Measurements from ENCODE around the gene UAP1.

Gene UAP1

DNA sequence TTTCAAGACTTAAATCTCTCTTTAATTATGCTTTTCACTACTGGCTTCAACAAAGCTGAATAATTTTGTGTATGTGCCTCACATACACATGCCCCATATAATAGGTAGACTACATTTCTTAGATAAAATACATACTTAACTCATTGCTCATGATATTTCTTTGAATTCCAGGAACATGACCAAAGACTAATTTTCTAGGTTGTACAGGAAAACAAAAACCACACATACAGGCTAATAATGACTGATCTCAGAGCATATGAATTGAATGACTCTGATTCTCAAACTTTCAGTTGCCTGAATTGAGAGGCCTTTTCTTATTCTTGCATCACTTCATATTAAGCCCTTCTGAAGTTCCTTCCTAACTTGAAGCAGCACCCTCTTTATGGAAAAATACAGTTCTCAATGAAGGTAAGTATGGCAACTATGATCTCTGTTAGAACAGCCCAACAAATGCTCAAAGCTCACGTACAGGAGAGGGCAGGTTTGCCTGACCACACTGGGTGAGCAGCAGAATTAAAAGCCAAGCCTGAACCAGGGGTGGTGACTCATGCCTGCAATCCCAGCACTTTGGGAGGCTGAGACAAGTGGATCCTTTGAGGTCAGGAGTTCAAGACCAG, 22.6 kb upstream of the UAP1 start:
- ChIA-PET POLR2A (no interaction called here), CTCF (no interaction called here)
- WGBS (ENCODE audit: insufficient coverage): 100% methylated on average over 1 of the region's 1 CpG
- no peak for DNase-seq
- H3K27me3 ChIP-seq (replicated peaks in 2 of 5; ENCODE audit: control insufficient read depth in 4 of 5, insufficient read depth in 5 of 5, low read length in 4 of 5): no peaks in the 10 kb centered on the region
- no peaks in the 10 kb centered on the region for H3K36me3 ChIP-seq (ENCODE audit: control insufficient read depth in 4 of 4, insufficient read depth in 4 of 4, low read length in 3 of 4)
- H3K4me3 ChIP-seq (ENCODE audit: control insufficient read depth in 1 of 7, extremely low read depth in 1 of 7, insufficient read depth in 4 of 7, low read depth in 2 of 7, low read length in 6 of 7): no peak overlapping the region
- H3K27ac ChIP-seq (ENCODE audit: insufficient read depth in 1 of 2, low read depth in 1 of 2, low read length in 2 of 2, poor library complexity in 1 of 2, severe bottlenecking in 2 of 2): no peak overlapping the region
- H3K9me3 ChIP-seq (ENCODE audit: control extremely low read depth in 1 of 5, control insufficient read depth in 4 of 5, insufficient read depth in 2 of 5, low read depth in 1 of 5, low read length in 4 of 5): peaks cover 0 to 17% (median 5%) of the 10 kb centered on the region in 5 experiments
- H3K4me1 ChIP-seq (ENCODE audit: control extremely low read depth in 1 of 4, control insufficient read depth in 4 of 4, insufficient read depth in 4 of 4, low read length in 3 of 4): no peaks in the 10 kb centered on the region

DNA sequence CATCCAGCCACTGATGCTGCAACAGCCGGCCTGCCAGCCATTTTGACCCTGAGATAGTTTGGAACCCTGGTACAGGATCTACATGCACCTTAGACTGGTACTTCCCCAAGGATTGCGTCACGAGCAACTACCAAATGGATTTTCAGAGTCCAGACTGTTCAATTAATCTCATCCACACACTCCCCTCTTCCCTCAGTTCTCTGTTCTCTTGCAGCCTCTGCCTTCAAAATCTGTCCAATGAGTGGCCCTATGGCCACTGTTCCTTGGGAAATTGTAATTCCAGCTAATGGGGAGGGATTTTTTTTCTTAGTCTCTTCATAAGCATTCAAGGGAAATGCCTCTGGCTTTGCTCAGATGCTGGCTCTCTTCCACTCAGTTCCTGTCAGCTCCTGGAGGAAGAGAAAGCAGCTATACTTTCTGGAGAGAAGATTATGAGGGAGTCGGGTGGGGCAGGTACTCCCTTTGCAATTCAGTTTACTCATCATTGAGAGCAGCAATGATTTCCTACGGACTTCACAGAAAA, 19.8 kb upstream of the UAP1 start:
- H3K27ac ChIP-seq (ENCODE audit: insufficient read depth in 1 of 2, low read depth in 1 of 2, low read length in 2 of 2, poor library complexity in 1 of 2, severe bottlenecking in 2 of 2): no peak overlapping the region
- DNase-seq: no peak
- 76% methylated on average over 4 of the region's 5 CpGs for WGBS (ENCODE audit: insufficient coverage)
- no peaks in the 10 kb centered on the region for H3K4me1 ChIP-seq (ENCODE audit: control extremely low read depth in 1 of 4, control insufficient read depth in 4 of 4, insufficient read depth in 4 of 4, low read length in 3 of 4)
- H3K27me3 ChIP-seq (replicated peaks in 2 of 5; ENCODE audit: control insufficient read depth in 4 of 5, insufficient read depth in 5 of 5, low read length in 4 of 5): no peaks in the 10 kb centered on the region
- H3K9me3 ChIP-seq (ENCODE audit: control extremely low read depth in 1 of 5, control insufficient read depth in 4 of 5, insufficient read depth in 2 of 5, low read depth in 1 of 5, low read length in 4 of 5): peaks cover 0 to 17% (median 5%) of the 10 kb centered on the region in 5 experiments
- H3K4me3 ChIP-seq (ENCODE audit: control insufficient read depth in 1 of 7, extremely low read depth in 1 of 7, insufficient read depth in 4 of 7, low read depth in 2 of 7, low read length in 6 of 7): no peak overlapping the region
- H3K36me3 ChIP-seq (ENCODE audit: control insufficient read depth in 4 of 4, insufficient read depth in 4 of 4, low read length in 3 of 4): no peaks in the 10 kb centered on the region
- ChIA-PET POLR2A (no interaction called here), CTCF (no interaction called here)

DNA sequence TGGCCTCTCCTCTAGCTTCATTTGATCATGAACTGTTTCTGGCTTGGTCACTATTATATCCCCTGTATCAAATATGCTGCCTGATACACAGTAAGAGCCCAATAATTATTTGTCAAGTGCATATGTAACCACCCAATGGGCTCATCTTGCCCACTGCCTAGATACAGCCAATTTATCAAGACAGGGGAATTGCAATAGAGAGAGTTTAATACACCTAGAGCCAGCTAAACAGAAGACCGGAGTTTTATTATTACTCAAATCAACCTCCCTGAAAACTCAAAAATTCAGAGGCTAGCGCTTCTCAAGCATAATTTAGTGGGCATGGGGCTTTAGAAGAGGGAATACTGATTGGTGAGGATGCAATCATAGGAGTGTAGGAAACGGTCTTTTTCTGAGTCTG, 18.3 kb upstream of the UAP1 start:
- 100% methylated on average over 1 of the region's 3 CpGs for WGBS (ENCODE audit: insufficient coverage)
- H3K4me3 ChIP-seq (ENCODE audit: control insufficient read depth in 1 of 7, extremely low read depth in 1 of 7, insufficient read depth in 4 of 7, low read depth in 2 of 7, low read length in 6 of 7): no peak overlapping the region
- H3K27me3 ChIP-seq (replicated peaks in 2 of 5; ENCODE audit: control insufficient read depth in 4 of 5, insufficient read depth in 5 of 5, low read length in 4 of 5): no peaks in the 10 kb centered on the region
- DNase-seq: no peak
- ChIA-PET POLR2A (no interaction called here), CTCF (no interaction called here)
- no peaks in the 10 kb centered on the region for H3K36me3 ChIP-seq (ENCODE audit: control insufficient read depth in 4 of 4, insufficient read depth in 4 of 4, low read length in 3 of 4)
- peaks cover 0 to 17% (median 5%) of the 10 kb centered on the region in 5 experiments for H3K9me3 ChIP-seq (ENCODE audit: control extremely low read depth in 1 of 5, control insufficient read depth in 4 of 5, insufficient read depth in 2 of 5, low read depth in 1 of 5, low read length in 4 of 5)
- no peak overlapping the region for H3K27ac ChIP-seq (ENCODE audit: insufficient read depth in 1 of 2, low read depth in 1 of 2, low read length in 2 of 2, poor library complexity in 1 of 2, severe bottlenecking in 2 of 2)
- H3K4me1 ChIP-seq (ENCODE audit: control extremely low read depth in 1 of 4, control insufficient read depth in 4 of 4, insufficient read depth in 4 of 4, low read length in 3 of 4): no peaks in the 10 kb centered on the region

DNA sequence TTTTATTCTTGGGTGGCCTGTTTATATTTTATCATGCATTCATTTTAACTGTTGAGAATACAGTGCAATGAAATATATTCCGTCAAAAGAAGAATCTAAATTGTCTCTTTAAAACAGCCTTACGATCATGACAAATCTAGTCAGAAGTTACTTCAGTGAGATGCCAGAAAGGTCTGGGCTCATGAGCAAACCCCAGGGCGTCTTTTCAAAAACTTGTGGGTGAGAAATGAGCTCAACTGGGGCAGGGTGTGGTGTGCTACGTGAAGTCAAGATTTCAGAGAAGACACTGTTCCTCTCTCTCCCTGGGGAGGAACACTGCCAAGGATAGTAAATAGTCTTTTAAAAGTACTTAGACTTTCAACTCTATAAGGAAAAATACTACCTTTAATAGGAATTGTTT, 13.4 kb upstream of the UAP1 start:
- Histone ChIP-seq H3K4me3 (ENCODE audit: control insufficient read depth in 1 of 7, extremely low read depth in 1 of 7, insufficient read depth in 4 of 7, low read depth in 2 of 7, low read length in 6 of 7) (no peak overlapping the region), H3K36me3 (ENCODE audit: control insufficient read depth in 4 of 4, insufficient read depth in 4 of 4, low read length in 3 of 4) (no peaks in the 10 kb centered on the region), H3K27ac (ENCODE audit: insufficient read depth in 1 of 2, low read depth in 1 of 2, low read length in 2 of 2, poor library complexity in 1 of 2, severe bottlenecking in 2 of 2) (no peak overlapping the region), H3K27me3 (replicated peaks in 2 of 5; ENCODE audit: control insufficient read depth in 4 of 5, insufficient read depth in 5 of 5, low read length in 4 of 5) (no peaks in the 10 kb centered on the region), H3K4me1 (ENCODE audit: control extremely low read depth in 1 of 4, control insufficient read depth in 4 of 4, insufficient read depth in 4 of 4, low read length in 3 of 4) (no peaks in the 10 kb centered on the region), H3K9me3 (ENCODE audit: control extremely low read depth in 1 of 5, control insufficient read depth in 4 of 5, insufficient read depth in 2 of 5, low read depth in 1 of 5, low read length in 4 of 5) (peaks cover 0 to 5% (median 4%) of the 10 kb centered on the region in 5 experiments)
- CTCF ChIA-PET: no interaction called here
- WGBS (ENCODE audit: insufficient coverage): 100% methylated on average over 1 of the region's 4 CpGs
- POLR2A ChIA-PET: no interaction called here
- DNase-seq: no peak

DNA sequence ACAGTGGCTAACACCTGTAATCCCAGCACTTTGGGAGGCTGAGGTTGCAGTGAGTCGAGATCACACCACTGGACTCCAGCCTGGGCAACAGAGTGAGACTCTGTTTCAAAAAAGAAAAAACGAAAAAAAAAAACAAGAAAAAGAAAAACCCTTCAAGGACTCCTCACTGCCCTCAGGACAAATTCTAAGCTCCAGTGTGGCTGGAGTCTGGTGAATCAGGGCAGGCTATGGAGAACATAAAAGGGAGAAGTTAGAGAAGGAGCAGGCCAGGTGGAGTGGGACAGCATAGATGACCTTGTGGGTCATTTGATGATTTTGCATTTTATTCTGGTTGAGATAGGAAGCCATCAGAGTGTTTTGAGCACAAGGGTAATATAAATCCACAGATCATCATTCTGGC, 12.5 kb upstream of the UAP1 start:
- 100% methylated on average over 1 of the region's 2 CpGs for WGBS (ENCODE audit: insufficient coverage)
- Histone ChIP-seq H3K27ac (ENCODE audit: insufficient read depth in 1 of 2, low read depth in 1 of 2, low read length in 2 of 2, poor library complexity in 1 of 2, severe bottlenecking in 2 of 2) (no peak overlapping the region), H3K9me3 (ENCODE audit: control extremely low read depth in 1 of 5, control insufficient read depth in 4 of 5, insufficient read depth in 2 of 5, low read depth in 1 of 5, low read length in 4 of 5) (peaks cover 0 to 4% (median 0%) of the 10 kb centered on the region in 5 experiments), H3K4me3 (ENCODE audit: control insufficient read depth in 1 of 7, extremely low read depth in 1 of 7, insufficient read depth in 4 of 7, low read depth in 2 of 7, low read length in 6 of 7) (no peak overlapping the region), H3K4me1 (ENCODE audit: control extremely low read depth in 1 of 4, control insufficient read depth in 4 of 4, insufficient read depth in 4 of 4, low read length in 3 of 4) (no peaks in the 10 kb centered on the region), H3K36me3 (ENCODE audit: control insufficient read depth in 4 of 4, insufficient read depth in 4 of 4, low read length in 3 of 4) (no peaks in the 10 kb centered on the region), H3K27me3 (replicated peaks in 2 of 5; ENCODE audit: control insufficient read depth in 4 of 5, insufficient read depth in 5 of 5, low read length in 4 of 5) (no peaks in the 10 kb centered on the region)
- DNase-seq: no peak
- ChIA-PET POLR2A (no interaction called here), CTCF (no interaction called here)

DNA sequence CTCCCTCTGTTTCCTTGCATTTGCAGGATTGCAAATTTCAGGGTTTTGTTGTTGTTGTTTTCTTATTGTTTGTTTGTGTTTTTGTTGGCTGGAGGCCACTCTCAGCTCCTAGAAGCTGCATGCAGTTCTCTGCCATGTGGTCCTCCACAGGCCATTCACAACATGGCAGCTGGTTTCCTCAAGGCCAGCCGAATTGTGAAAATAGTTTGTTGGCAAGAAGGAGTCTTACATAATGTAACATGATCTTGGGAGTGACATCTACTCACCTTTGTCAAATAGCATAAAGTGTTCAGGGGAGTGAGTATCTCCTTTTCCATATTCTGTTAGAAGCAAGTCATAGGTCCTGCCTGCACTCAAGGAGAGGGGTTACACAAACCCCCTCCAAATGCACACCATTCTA, 10.6 kb upstream of the UAP1 start:
- no peak for DNase-seq
- Histone ChIP-seq H3K4me1 (ENCODE audit: control extremely low read depth in 1 of 4, control insufficient read depth in 4 of 4, insufficient read depth in 4 of 4, low read length in 3 of 4) (no peaks in the 10 kb centered on the region), H3K27ac (ENCODE audit: insufficient read depth in 1 of 2, low read depth in 1 of 2, low read length in 2 of 2, poor library complexity in 1 of 2, severe bottlenecking in 2 of 2) (no peak overlapping the region), H3K4me3 (ENCODE audit: control insufficient read depth in 1 of 7, extremely low read depth in 1 of 7, insufficient read depth in 4 of 7, low read depth in 2 of 7, low read length in 6 of 7) (no peak overlapping the region), H3K9me3 (ENCODE audit: control extremely low read depth in 1 of 5, control insufficient read depth in 4 of 5, insufficient read depth in 2 of 5, low read depth in 1 of 5, low read length in 4 of 5) (no peaks in the 10 kb centered on the region), H3K27me3 (replicated peaks in 2 of 5; ENCODE audit: control insufficient read depth in 4 of 5, insufficient read depth in 5 of 5, low read length in 4 of 5) (no peaks in the 10 kb centered on the region), H3K36me3 (ENCODE audit: control insufficient read depth in 4 of 4, insufficient read depth in 4 of 4, low read length in 3 of 4) (no peaks in the 10 kb centered on the region)
- POLR2A ChIA-PET: no interaction called here
- no CpG with 5 or more reads among the region's 1 CpG for WGBS (ENCODE audit: insufficient coverage)
- CTCF ChIA-PET: no interaction called here

DNA sequence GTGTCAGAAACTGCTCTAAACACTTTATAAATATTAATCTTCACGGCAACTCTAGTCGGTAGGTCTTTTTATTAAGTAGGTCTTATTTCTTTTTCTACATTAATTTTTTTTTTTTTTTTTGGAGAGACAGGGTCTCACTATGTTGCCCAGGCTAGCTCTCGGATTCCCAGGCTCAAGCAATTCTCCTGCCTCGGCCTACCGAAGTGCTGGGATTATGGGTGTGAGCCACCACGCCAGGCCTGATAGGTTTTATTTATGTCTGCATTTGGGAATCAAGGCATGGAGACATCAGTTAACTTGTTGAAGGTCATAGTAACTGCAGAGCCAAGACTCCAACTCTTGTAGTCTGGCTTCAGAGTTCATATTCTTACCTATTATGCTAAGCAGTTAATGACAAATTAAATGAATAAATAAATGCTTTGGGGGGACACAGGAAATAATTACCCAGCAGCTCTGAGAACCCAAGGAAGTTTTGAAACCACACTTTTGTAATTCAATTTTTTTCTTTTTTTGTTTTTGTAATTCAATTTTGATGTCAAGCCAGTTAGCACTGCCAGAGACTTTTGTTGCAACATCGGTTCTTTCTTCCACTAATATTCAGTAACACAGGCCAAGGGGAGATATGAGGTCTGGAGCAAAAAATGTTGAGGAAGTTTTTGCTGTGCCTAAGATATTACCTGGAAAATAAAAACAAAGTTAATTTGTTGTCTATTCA, 9.4 kb upstream of the UAP1 start:
- ChIA-PET POLR2A (no interaction called here), CTCF (interaction anchor here (0.7 kb wide), 1 partner anchor 20 kb away, joined by 3 read pairs; no protein-coding TSS in a partner anchor)
- Histone ChIP-seq H3K36me3 (ENCODE audit: control insufficient read depth in 4 of 4, insufficient read depth in 4 of 4, low read length in 3 of 4) (no peaks in the 10 kb centered on the region), H3K9me3 (ENCODE audit: control extremely low read depth in 1 of 5, control insufficient read depth in 4 of 5, insufficient read depth in 2 of 5, low read depth in 1 of 5, low read length in 4 of 5) (no peaks in the 10 kb centered on the region), H3K4me1 (ENCODE audit: control extremely low read depth in 1 of 4, control insufficient read depth in 4 of 4, insufficient read depth in 4 of 4, low read length in 3 of 4) (no peaks in the 10 kb centered on the region), H3K27me3 (replicated peaks in 2 of 5; ENCODE audit: control insufficient read depth in 4 of 5, insufficient read depth in 5 of 5, low read length in 4 of 5) (no peaks in the 10 kb centered on the region), H3K4me3 (ENCODE audit: control insufficient read depth in 1 of 7, extremely low read depth in 1 of 7, insufficient read depth in 4 of 7, low read depth in 2 of 7, low read length in 6 of 7) (no peak overlapping the region), H3K27ac (ENCODE audit: insufficient read depth in 1 of 2, low read depth in 1 of 2, low read length in 2 of 2, poor library complexity in 1 of 2, severe bottlenecking in 2 of 2) (no peak overlapping the region)
- no peak for DNase-seq
- 100% methylated on average over 1 of the region's 7 CpGs for WGBS (ENCODE audit: insufficient coverage)
